K562 (cell line): ENCODE data around the gene SACS. TPM values are rescaled to one million over a fixed set of nuclear protein-coding genes. Genes with fewer than 3 reads are reported as not detected.

Experiments used
- ATAC-seq: fragments of 200-7000 bp; cut with Tn5 transposase; 3 replicates; pipeline ENCODE4 v1.9.1; 2020; ENCODE audit warnings: moderate library complexity
- BruUV-seq: library from RNA; stranded (reverse); fragments of 400-500 nt; replicated peaks from 2 replicates; lab custom pipeline; 2021; lab: Mats Ljungman, UMichigan
- CTCF ChIA-PET: fragments of 300-600 bp; formaldehyde crosslinking; extraction: SDS; loops from one replicate; lab custom pipeline; 2021; ENCODE audit warnings: low intra/inter-chr PET ratio; lab: Yijun Ruan, JAX
- POLR2A ChIA-PET: fragments of 300-600, 350-650 bp; sonication (Branson Sonifier 250); formaldehyde crosslinking; extraction: SDS; loops from one replicate; lab custom pipeline; 2021; ENCODE audit warnings: antibody characterized with exemption, inconsistent platforms; lab: Yijun Ruan, JAX
- DNase-seq, 4 experiments: peaks; one replicate each; pipeline versions ENCODE4 v3.0.0 to v3.0.0-alpha.2; 2011 to 2018; ENCODE audit warnings: low spot score in 3 of 4, mixed read lengths in 3 of 4; ENCODE audit errors: extremely low read depth in 1 of 4
- FAIRE-seq: peaks from 2 replicates; lab custom pipeline; 2011; peaks lifted over from hg19 to GRCh38; lab: Jason Lieb, UNC
- H2AFZ ChIP-seq: 2 replicates; pipeline ENCODE4 v1.6.0; 2011; ENCODE audit warnings: low read depth, low read length, control low read depth, inconsistent platforms
- H3K27ac ChIP-seq: fragments of 200-600 bp; 3 replicates; pipeline ENCODE4 v1.8.0; 2011; ENCODE audit warnings: low read depth, mild to moderate bottlenecking, control low read depth, inconsistent platforms, low read length, moderate library complexity, mixed read lengths; ENCODE audit errors: extremely low read depth
- H3K27me3 ChIP-seq, 2 experiments: fragments of 300-600 bp in 1 of 2; 2 replicates in 1 of 2; 3 replicates in 1 of 2; pipeline versions ENCODE4 v1.6.0 to v1.8.0; 2011; ENCODE audit warnings: inconsistent platforms in 2 of 2, low read length in 2 of 2, mild to moderate bottlenecking in 1 of 2, mixed read lengths in 1 of 2, moderate library complexity in 1 of 2; ENCODE audit not compliant: control insufficient read depth in 2 of 2, insufficient read depth in 2 of 2
- H3K36me3 ChIP-seq: fragments of 300-600 bp; 3 replicates; pipeline ENCODE4 v1.8.0; 2011; ENCODE audit warnings: mild to moderate bottlenecking, low read length, inconsistent platforms; ENCODE audit not compliant: control insufficient read depth, insufficient read depth
- H3K4me1 ChIP-seq, 2 experiments: fragments of 200-600 bp in 1 of 2; replicated peaks in 1 of 2; 2 replicates in 1 of 2; 3 replicates in 1 of 2; pipeline versions ENCODE4 v1.5.1 to v1.8.0; 2011; ENCODE audit warnings: inconsistent platforms in 2 of 2, low read length in 2 of 2, mild to moderate bottlenecking in 1 of 2, mixed read lengths in 1 of 2, moderate library complexity in 1 of 2; ENCODE audit not compliant: control insufficient read depth in 2 of 2, insufficient read depth in 2 of 2
- H3K4me2 ChIP-seq: 2 replicates; pipeline ENCODE4 v1.6.1; 2011; ENCODE audit warnings: low read length, control low read depth, inconsistent platforms, mixed read lengths; ENCODE audit not compliant: insufficient read depth
- H3K4me3 ChIP-seq: fragments of 200-600 bp; sonication (generic), shearing (Covaris generic); 2 replicates; pipeline ENCODE4 v1.5.1; 2016; ENCODE audit warnings: control low read depth, inconsistent platforms
- H3K79me2 ChIP-seq: fragments of 200-600 bp; 3 replicates; pipeline ENCODE4 v1.8.0; 2011; ENCODE audit warnings: low read length, inconsistent platforms; ENCODE audit not compliant: control insufficient read depth, insufficient read depth
- H3K9ac ChIP-seq, 2 experiments: 2 replicates each; pipeline versions ENCODE4 v1.6.0 to v1.6.1; 2011; ENCODE audit warnings: low read depth in 2 of 2, low read length in 2 of 2, control low read depth in 1 of 2, inconsistent platforms in 1 of 2, mild to moderate bottlenecking in 1 of 2, mixed read lengths in 1 of 2; ENCODE audit not compliant: insufficient read depth in 1 of 2
- H3K9me1 ChIP-seq: one replicate; pipeline ENCODE4 v1.6.0; 2011; ENCODE audit warnings: inconsistent platforms, mild to moderate bottlenecking, low read length, moderate library complexity; ENCODE audit not compliant: control insufficient read depth, insufficient read depth
- H3K9me3 ChIP-seq: replicated peaks from 2 replicates; pipeline ENCODE4 v1.5.1; 2011; ENCODE audit warnings: low read depth, low read length, inconsistent platforms; ENCODE audit not compliant: control insufficient read depth, insufficient read depth
- H4K20me1 ChIP-seq: replicated peaks from 2 replicates; pipeline ENCODE4 v1.6.1; 2011; ENCODE audit warnings: low read length, inconsistent platforms, mixed read lengths; ENCODE audit not compliant: control insufficient read depth, insufficient read depth
- AFF1 ChIP-seq, 2 experiments: fragments of 450-650 bp; IDR thresholded peaks; 2 replicates each; pipeline ENCODE4 v1.6.1; 2018; ENCODE audit warnings: mild to moderate bottlenecking in 2 of 2, low read depth in 1 of 2; ENCODE audit not compliant: partially characterized antibody in 2 of 2
- ATF7 ChIP-seq: fragments of 450-650 bp; IDR thresholded peaks from 2 replicates; pipeline ENCODE4 v1.7.1; 2014; ENCODE audit warnings: mild to moderate bottlenecking, moderate library complexity
- CAMTA2 ChIP-seq: fragments of 250-450 bp; sonication (Bioruptor Pico); conservative IDR thresholded peaks from 2 replicates; pipeline ENCODE4 v1.5.1; 2022
- MTA3 ChIP-seq: fragments of 450-650 bp; formaldehyde crosslinking; IDR thresholded peaks from 2 replicates; pipeline ENCODE4 v1.6.1; 2017; ENCODE audit warnings: mild to moderate bottlenecking, borderline replicate concordance
- NCOA6 ChIP-seq: fragments of 450-650 bp; IDR thresholded peaks from 2 replicates; pipeline ENCODE4 v1.6.1; 2017; ENCODE audit warnings: mild to moderate bottlenecking
- RHOXF2B ChIP-seq: fragments of 250-450 bp; sonication (Bioruptor Pico); conservative IDR thresholded peaks from 2 replicates; pipeline ENCODE4 v1.5.1; 2021
- SMAD4 ChIP-seq: fragments of 250-450 bp; sonication (Bioruptor Pico); conservative IDR thresholded peaks from 2 replicates; pipeline ENCODE4 v1.8.0; 2021; ENCODE audit warnings: inconsistent platforms, mild to moderate bottlenecking, moderate library complexity
- VEZF1 ChIP-seq: fragments of 200-800 bp; sonication (Bioruptor generic); IDR thresholded peaks from 2 replicates; pipeline ENCODE4 v1.6.1; 2017; ENCODE audit warnings: missing genetic modification characterization, missing compliant biosample characterization
- ZBTB8A ChIP-seq: fragments of 450-650 bp; IDR thresholded peaks from 2 replicates; pipeline ENCODE4 v1.6.1; 2018; ENCODE audit warnings: mild to moderate bottlenecking, moderate library complexity; ENCODE audit not compliant: partially characterized antibody
- ZFPM2 ChIP-seq: fragments of 250-450 bp; sonication (Bioruptor Pico); IDR thresholded peaks from 2 replicates; pipeline ENCODE4 v1.5.1; 2022; ENCODE audit warnings: mild to moderate bottlenecking
- ZNF354B ChIP-seq: fragments of 250-450 bp; sonication (Bioruptor Pico); IDR thresholded peaks from 2 replicates; pipeline ENCODE4 v1.4.0; 2020
- ZNF699 ChIP-seq: fragments of 250-450 bp; sonication (Bioruptor Pico); IDR thresholded peaks from 2 replicates; pipeline ENCODE4 v1.8.0; 2021; ENCODE audit warnings: mild to moderate bottlenecking, moderate library complexity; ENCODE audit not compliant: insufficient replicate concordance
- ZNF764 ChIP-seq: fragments of 250-450 bp; sonication (Bioruptor Pico); IDR thresholded peaks from 2 replicates; pipeline ENCODE4 v1.4.0; 2020; ENCODE audit warnings: low read depth, mild to moderate bottlenecking, moderate library complexity
- WGBS: fragments of 100-300 bp; shearing (Covaris generic); methylation state at CpG from one replicate; pipeline ENCODE4 v1.1.6; 2016; ENCODE audit warnings: low coverage, mixed read lengths; ENCODE audit not compliant: insufficient coverage; ENCODE audit errors: missing lambda C conversion rate; 5-methylcytosine and 5-hydroxymethylcytosine counted together
- in situ Hi-C: fragments of 300-500 bp; cut with MboI; formaldehyde crosslinking; loops from 4 replicates; pipeline ENCODE4 v1.15.0; 2018; ENCODE audit warnings: inconsistent platforms, mixed read lengths
- intact Hi-C: fragments of 100-400 bp; cut with micrococcal nuclease; formaldehyde crosslinking; loops from 2 replicates; pipeline ENCODE4 v1.14.2; 2022
- polyA plus RNA-seq, 8 experiments: library from polyadenylated mRNA; depleted of rRNA in 4 of 8; stranded (reverse) in 5 of 8; unstranded in 3 of 8; fragments of >200 nt; fragmentation: Nextera tagmentation in 2 of 8; fragmentation: Illumina TruSeq in 1 of 8; extraction: Ambion mirVana in 2 of 8; extraction: Trizol in 1 of 8; gene quantifications; 2 replicates each; pipeline versions ENCODE4 v1.2.1 to v1.2.3, GENCODE V29; 2011 to 2014; ENCODE audit warnings: inconsistent platforms in 1 of 8, missing spikeins in 1 of 8
- total RNA-seq, 7 experiments: library from RNA; depleted of rRNA in 6 of 7; stranded (reverse); fragments of >200 nt in 6 of 7; fragmentation: Illumina TruSeq in 2 of 7; extraction: Trizol in 2 of 7; gene quantifications; 2 replicates each; pipeline versions ENCODE4 v1.2.1 to v1.2.3, GENCODE V29; 2011 to 2021; ENCODE audit warnings: low replicate concordance in 1 of 7

SACS gene
- total and polyA plus RNA-seq, 9 of the 15 experiments (the other 6 are each of a cell fraction or from before 2014, with no cell fraction given), result 4.7 to 28.2 (median 18.9) TPM

DNA sequence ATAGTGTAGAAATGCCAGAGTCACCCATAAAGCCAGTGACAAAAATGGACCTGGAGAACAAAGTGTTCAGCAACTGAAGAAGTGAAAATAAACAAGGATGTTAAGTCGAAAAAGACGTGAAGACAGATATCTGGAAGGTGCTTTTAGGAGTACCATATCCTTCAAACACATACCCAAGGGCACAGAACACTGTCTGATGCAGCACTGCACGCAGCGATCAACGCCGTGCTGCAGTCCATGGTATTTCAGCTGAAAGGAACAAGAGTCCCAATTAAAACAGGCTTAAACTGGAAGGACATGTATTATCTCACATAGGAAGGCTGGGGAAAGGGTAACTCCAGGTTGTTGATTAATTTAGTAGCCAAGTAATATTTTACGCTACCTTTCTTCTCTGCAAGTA, 144.5 kb downstream of the SACS start:
- no peak overlapping the region for H2AFZ ChIP-seq
- H3K4me1 ChIP-seq, result no peaks in the 10 kb centered on the region
- POLR2A ChIA-PET, result no interaction called here
- 7% methylated on average over 7 of the region's 7 CpGs for WGBS
- TF ChIP-seq CAMTA2 (CRISPR knock-in tag) (no peak), ZNF764 (no peak)
- TF ChIP-seq, all 486 proteins: peak for 0
- no peak for DNase-seq
- no peak for FAIRE-seq
- no peaks in the 10 kb centered on the region for H4K20me1 ChIP-seq
- H3K4me2 ChIP-seq, result no peak overlapping the region
- no TSS peak for BruUV-seq
- no peaks in the 10 kb centered on the region for H3K27me3 ChIP-seq
- no peak overlapping the region for H3K9ac ChIP-seq
- H3K9me1 ChIP-seq, result no peaks in the 10 kb centered on the region
- CTCF ChIA-PET, result no interaction called here
- H3K4me3 ChIP-seq, result no peak overlapping the region
- ATAC-seq, result no peak
- H3K27ac ChIP-seq, result no peak overlapping the region
- H3K36me3 ChIP-seq, result no peaks in the 10 kb centered on the region
- H3K9me3 ChIP-seq, result no peaks in the 10 kb centered on the region
- in situ Hi-C loops (no loop called here), intact Hi-C loops (no loop called here)
- H3K79me2 ChIP-seq, result no peaks in the 10 kb centered on the region

- intact Hi-C loops (no loop called here), in situ Hi-C loops (no loop called here)
- Histone ChIP-seq H3K36me3 (no peaks in the 10 kb centered on the region), H3K4me1 (no peaks in the 10 kb centered on the region), H2AFZ (no peak overlapping the region), H3K4me3 (no peak overlapping the region), H3K27ac (no peak overlapping the region), H3K79me2 (no peaks in the 10 kb centered on the region), H3K9me1 (no peaks in the 10 kb centered on the region), H3K9me3 (no peaks in the 10 kb centered on the region), H3K4me2 (no peak overlapping the region), H3K27me3 (no peaks in the 10 kb centered on the region), H3K9ac (no peak overlapping the region), H4K20me1 (no peaks in the 10 kb centered on the region)
- BruUV-seq, result no TSS peak
- CTCF ChIA-PET, result no interaction called here
- 7% methylated on average over 1 of the region's 1 CpG for WGBS
- ATAC-seq (no peak), FAIRE-seq (no peak), DNase-seq (no peak)
- POLR2A ChIA-PET, result no interaction called here
- TF ChIP-seq ZNF699 (no peak), MTA3 (no peak), SMAD4 (CRISPR knock-in tag) (no peak), ZBTB8A (no peak), VEZF1 (CRISPR knock-in tag) (no peak), ATF7 (no peak), ZNF354B (CRISPR knock-in tag) (no peak), NCOA6 (no peak), RHOXF2B (no peak), ZFPM2 (no peak), AFF1 (IDR thresholded peaks at IDR 0.05; ENCODE audit: low read depth in 1 of 2, partially characterized antibody in 2 of 2) (no peak)
These were observed 144.9 kb downstream of the SACS start for GRCh38 chr13:23288564-23288963.
